GM19035 (cell line): Measurements from ENCODE around the gene PRKCQ.
"Not testable (repeated sequence)": the region's sequence is repeated elsewhere in the genome, so short reads cannot be mapped to it uniquely, and the experiment has no call there.

ENCODE experiments used
- ATAC-seq: cut with Tn5 transposase; IDR thresholded peaks from one replicate; pipeline ENCODE4 v1.9.1; 2021; ENCODE audit not compliant: unreplicated experiment

Gene PRKCQ

GRCh38 chr10:6393168-6393567 lies 186.9 kb downstream of the PRKCQ start:
- no peak for ATAC-seq

- no peak for ATAC-seq
These were observed 189.7 kb downstream of the PRKCQ start for GRCh38 chr10:6390213-6390845.

GRCh38 chr10:6388261-6388893 lies 191.7 kb downstream of the PRKCQ start:
- no peak for ATAC-seq

- ATAC-seq, result no peak
These were observed 193.1 kb downstream of the PRKCQ start for GRCh38 chr10:6386960-6387359.

- no peak for ATAC-seq
These were observed 193.7 kb downstream of the PRKCQ start for GRCh38 chr10:6386346-6386745.

- ATAC-seq, result no peak
These were observed 194.4 kb downstream of the PRKCQ start for GRCh38 chr10:6385665-6386064.

GRCh38 chr10:6384847-6385246 lies 195.2 kb downstream of the PRKCQ start:
- no peak for ATAC-seq

- no peak for ATAC-seq
These were observed 196.0 kb downstream of the PRKCQ start for GRCh38 chr10:6384031-6384430.

- ATAC-seq, result no peak
These were observed 196.8 kb downstream of the PRKCQ start for GRCh38 chr10:6383096-6383812.

- no peak for ATAC-seq
These were observed 198.0 kb downstream of the PRKCQ start for GRCh38 chr10:6382081-6382480.

GRCh38 chr10:6380478-6380877 lies 199.6 kb downstream of the PRKCQ start:
- ATAC-seq, result not testable (repeated sequence)

- no peak for ATAC-seq
These were observed 200.9 kb downstream of the PRKCQ start for GRCh38 chr10:6379015-6379776.
